HepG2 (cell line): ENCODE measurements around the gene GDI1. TPM values are rescaled to one million over a fixed set of nuclear protein-coding genes. Genes with fewer than 3 reads are reported as not detected.

ENCODE experiments used
- ATAC-seq: fragments of 200-7000 bp; cut with Tn5 transposase; 3 replicates; pipeline ENCODE4 v1.9.1; 2020; ENCODE audit warnings: mild to moderate bottlenecking, moderate library complexity
- BruUV-seq: library from RNA; stranded (reverse); fragments of 400-500 nt; replicated peaks from 2 replicates; lab custom pipeline; 2021; lab: Mats Ljungman, UMichigan
- CTCF ChIA-PET: fragments of 300-600 bp; formaldehyde crosslinking; extraction: SDS; loops from one replicate; lab custom pipeline; 2021; ENCODE audit warnings: low total read pairs, inconsistent platforms, low intra/inter-chr PET ratio; lab: Yijun Ruan, JAX
- POLR2A ChIA-PET: fragments of 350-600 bp; sonication (Branson Sonifier 250); formaldehyde crosslinking; loops from one replicate; lab custom pipeline; 2020; ENCODE audit warnings: antibody characterized with exemption, inconsistent platforms; lab: Yijun Ruan, JAX
- DNase-seq: peaks from one replicate; pipeline ENCODE4 v3.0.0-alpha.2; 2015; ENCODE audit warnings: low spot score
- FAIRE-seq: peaks from 3 replicates; lab custom pipeline; 2011; peaks lifted over from hg19 to GRCh38; lab: Jason Lieb, UNC
- H2AFZ ChIP-seq: one replicate; pipeline ENCODE4 v1.6.1; 2011; ENCODE audit warnings: low read length, inconsistent platforms
- H3K27ac ChIP-seq: fragments of 300-600 bp; 3 replicates; pipeline ENCODE4 v1.8.0; 2011; ENCODE audit warnings: mixed run types, mild to moderate bottlenecking, mixed read lengths, low read length, inconsistent platforms; ENCODE audit not compliant: insufficient read depth; ENCODE audit errors: extremely low read length
- H3K27me3 ChIP-seq, 2 experiments: fragments of 200-600 bp in 1 of 2; 2 replicates in 1 of 2; 3 replicates in 1 of 2; pipeline versions ENCODE4 v1.6.0 to v1.8.0; 2011; ENCODE audit warnings: low read length in 2 of 2, mild to moderate bottlenecking in 2 of 2, moderate library complexity in 2 of 2, inconsistent platforms in 1 of 2; ENCODE audit not compliant: insufficient read depth in 2 of 2, control insufficient read depth in 1 of 2
- H3K36me3 ChIP-seq, 2 experiments: fragments of 200-600 bp in 1 of 2; replicated peaks in 1 of 2; 2 replicates in 1 of 2; 3 replicates in 1 of 2; pipeline versions ENCODE4 v1.5.1 to v1.8.0; 2011; ENCODE audit warnings: low read length in 2 of 2, inconsistent platforms in 1 of 2; ENCODE audit not compliant: insufficient read depth in 2 of 2, control insufficient read depth in 1 of 2
- H3K4me1 ChIP-seq: 2 replicates; pipeline ENCODE4 v1.5.1; 2012; ENCODE audit warnings: low read length, inconsistent platforms; ENCODE audit not compliant: insufficient read depth
- H3K4me2 ChIP-seq: 2 replicates; pipeline ENCODE4 v1.6.0; 2011; ENCODE audit warnings: low read depth, low read length, inconsistent platforms
- H3K4me3 ChIP-seq, 3 experiments: fragments of 200-600 bp in 1 of 3; sonication (generic), shearing (Covaris generic) in 1 of 3; replicated peaks in 1 of 3; 2 replicates each; pipeline ENCODE4 v1.5.1; 2011 to 2016; ENCODE audit warnings: low read length in 3 of 3, inconsistent platforms in 2 of 3, low read depth in 2 of 3, mild to moderate bottlenecking in 2 of 3, control low read depth in 1 of 3, mixed read lengths in 1 of 3; ENCODE audit not compliant: insufficient read depth in 1 of 3
- H3K79me2 ChIP-seq: one replicate; pipeline ENCODE4 v1.6.1; 2011; ENCODE audit warnings: low read length, inconsistent platforms; ENCODE audit not compliant: insufficient read depth
- H3K9ac ChIP-seq: 2 replicates; pipeline ENCODE4 v1.6.0; 2011; ENCODE audit warnings: mild to moderate bottlenecking, low read depth, low read length, inconsistent platforms; ENCODE audit not compliant: insufficient read depth
- H3K9me3 ChIP-seq: 2 replicates; pipeline ENCODE4 v1.5.1; 2012; ENCODE audit warnings: mild to moderate bottlenecking, low read length
- H4K20me1 ChIP-seq: 2 replicates; pipeline ENCODE4 v1.6.0; 2011; ENCODE audit warnings: inconsistent platforms, mild to moderate bottlenecking, low read length, moderate library complexity; ENCODE audit not compliant: insufficient read depth
- CBX2 ChIP-seq, 2 experiments: fragments of 200-600 bp in 1 of 2; sonication (generic); formaldehyde crosslinking in 1 of 2; IDR thresholded peaks; 2 replicates each; pipeline versions ENCODE4 v1.7.0 to v1.8.1; 2018 to 2022; ENCODE audit warnings: low read depth in 2 of 2, low read length in 1 of 2, mild to moderate bottlenecking in 1 of 2, missing genetic modification reagents in 1 of 2
- FOXA3 ChIP-seq: IDR thresholded peaks from 2 replicates; pipeline ENCODE4 v1.6.1; 2016; ENCODE audit warnings: missing genetic modification reagents, missing compliant biosample characterization
- FOXK1 ChIP-seq: sonication (generic); formaldehyde crosslinking; IDR thresholded peaks from 2 replicates; pipeline ENCODE4 v1.4.0; 2020; ENCODE audit warnings: low read depth, missing genetic modification reagents, borderline replicate concordance
- TBX2 ChIP-seq: sonication (generic); formaldehyde crosslinking; IDR thresholded peaks from 2 replicates; pipeline ENCODE4 v1.5.0; 2020; ENCODE audit warnings: missing genetic modification reagents, mild to moderate bottlenecking, borderline replicate concordance
- TCF12 ChIP-seq, 2 experiments: fragments of 450-650 bp in 1 of 2; sonication (generic) in 1 of 2; formaldehyde crosslinking in 1 of 2; IDR thresholded peaks; 2 replicates each; pipeline versions ENCODE4 v1.6.1 to v1.8.0; 2017 to 2022; ENCODE audit warnings: antibody characterized with exemption in 1 of 2, mild to moderate bottlenecking in 1 of 2, missing genetic modification reagents in 1 of 2, moderate library complexity in 1 of 2
- ZBTB21 ChIP-seq: sonication (generic); formaldehyde crosslinking; IDR thresholded peaks from 2 replicates; pipeline ENCODE4 v1.4.0; 2020; ENCODE audit warnings: missing genetic modification reagents
- ZC3H13 ChIP-seq: sonication (generic); formaldehyde crosslinking; IDR thresholded peaks from 2 replicates; pipeline ENCODE4 v1.8.1; 2023; ENCODE audit warnings: mild to moderate bottlenecking, missing genetic modification reagents, moderate library complexity
- ZNF549 ChIP-seq: sonication (generic); formaldehyde crosslinking; IDR thresholded peaks from 2 replicates; pipeline ENCODE4 v1.5.0; 2020; ENCODE audit warnings: missing genetic modification reagents
- ZNF550 ChIP-seq: sonication (generic); formaldehyde crosslinking; IDR thresholded peaks from 2 replicates; pipeline ENCODE4 v1.4.0; 2020; ENCODE audit warnings: mild to moderate bottlenecking, missing genetic modification reagents, borderline replicate concordance
- ZNF709 ChIP-seq: sonication (generic); formaldehyde crosslinking; IDR thresholded peaks from 2 replicates; pipeline ENCODE4 v1.5.0; 2020; ENCODE audit warnings: mild to moderate bottlenecking, missing genetic modification reagents
- ZSCAN31 ChIP-seq: sonication (generic); formaldehyde crosslinking; IDR thresholded peaks from 2 replicates; pipeline ENCODE4 v1.5.0; 2020; ENCODE audit warnings: low read depth, mild to moderate bottlenecking, missing genetic modification reagents
- WGBS: methylation state at CpG from one replicate; pipeline ENCODE4 v1.1.6; 2017; ENCODE audit warnings: low lambda C conversion rate; 5-methylcytosine and 5-hydroxymethylcytosine counted together
- in situ Hi-C: cut with HindIII; loops from 2 replicates; pipeline ENCODE4 v1.10.0; 2017; ENCODE audit warnings: low pct_unique_long_range_greater_than_20kb; ENCODE audit not compliant: extremely low pct_ligation_motif_present
- intact Hi-C: fragments of 100-400 bp; cut with micrococcal nuclease; formaldehyde crosslinking; loops from one replicate; pipeline ENCODE4 v1.10.0; 2022; ENCODE audit not compliant: unreplicated experiment
- polyA plus RNA-seq, 8 experiments: library from polyadenylated mRNA; depleted of rRNA in 3 of 8; stranded (reverse) in 7 of 8; unstranded in 1 of 8; fragments of >200 nt; fragmentation: Illumina TruSeq in 4 of 8; extraction: Trizol in 4 of 8; gene quantifications; 2 replicates each; pipeline versions ENCODE4 v1.2.1 to v1.2.3, GENCODE V29; 2011 to 2016; ENCODE audit warnings: low read depth in 4 of 8, missing spikeins in 1 of 8, mixed read lengths in 1 of 8; ENCODE audit not compliant: insufficient read depth in 1 of 8
- total RNA-seq, 5 experiments: library from RNA; depleted of rRNA; stranded (reverse); fragments of >200 nt; fragmentation: Illumina TruSeq; extraction: Trizol; gene quantifications; 2 replicates each; pipeline ENCODE4 v1.2.3, GENCODE V29; 2016; ENCODE audit warnings: low read depth in 1 of 5
- TF ChIP-seq, protein P1 (sequence below): sonication (generic); formaldehyde crosslinking; IDR thresholded peaks from 2 replicates; pipeline ENCODE4 v1.8.0; 2022; ENCODE audit warnings: mild to moderate bottlenecking, missing genetic modification reagents
- TF ChIP-seq, protein P2 (sequence below): sonication (generic); formaldehyde crosslinking; IDR thresholded peaks from 2 replicates; pipeline ENCODE4 v1.5.1; 2020; ENCODE audit warnings: mild to moderate bottlenecking, moderate library complexity, missing genetic modification reagents

Gene GDI1
- total and polyA plus RNA-seq, 2 of the 13 experiments (the other 11 are each of a cell fraction or from before 2014, with no cell fraction given), result 17.4 to 105 TPM

- no peak overlapping the region for H2AFZ ChIP-seq
- peak; percentile 24 for ATAC-seq
- peaks cover 2% of the 10 kb centered on the region for H3K79me2 ChIP-seq
- no peak overlapping the region for H3K27ac ChIP-seq
- H3K4me1 ChIP-seq, result peaks cover 11% of the 10 kb centered on the region
- POLR2A ChIA-PET, result interaction anchor here (1.3 to 1.6 kb wide), 3 partner anchors 17 to 82 kb away, joined by 3 to 6 read pairs (median 4); partner anchors contain the start of genes ATP6AP1 and SLC10A3
- in situ Hi-C loops, result no loop called here
- intact Hi-C loops, result no loop called here
- FAIRE-seq, result no peak
- H3K4me2 ChIP-seq, result peak overlapping the region; percentile 71
- no peak for DNase-seq
- TF ChIP-seq ZC3H13 (CRISPR knock-in tag) (0 out of 2 replicates have a peak, but pooled peaks have one; percentile 45), TCF12 (IDR thresholded peaks at IDR 0.05) (no peak), TCF12 (CRISPR knock-in tag; IDR thresholded peaks at IDR 0.05) (no peak)
- TF ChIP-seq, all 625 proteins: peak for 1
- CTCF ChIA-PET, result no interaction called here
- Histone ChIP-seq H3K4me3 (peak overlapping the region; percentile 40 to 75 (median 65)), H3K27me3 (no peaks in the 10 kb centered on the region), H3K36me3 (peaks cover 0 to 2% of the 10 kb centered on the region in 2 experiments; a peak in 2 of 5 replicates), H3K9ac (peak overlapping the region; percentile 78), H3K9me3 (no peaks in the 10 kb centered on the region), H4K20me1 (no peaks in the 10 kb centered on the region)
- no TSS peak for BruUV-seq
- WGBS, result 0% methylated on average over 1 of the region's 13 CpGs
Observed at GRCh38 chrX:154444755-154445246, 7.8 kb downstream of the GDI1 start.

DNA sequence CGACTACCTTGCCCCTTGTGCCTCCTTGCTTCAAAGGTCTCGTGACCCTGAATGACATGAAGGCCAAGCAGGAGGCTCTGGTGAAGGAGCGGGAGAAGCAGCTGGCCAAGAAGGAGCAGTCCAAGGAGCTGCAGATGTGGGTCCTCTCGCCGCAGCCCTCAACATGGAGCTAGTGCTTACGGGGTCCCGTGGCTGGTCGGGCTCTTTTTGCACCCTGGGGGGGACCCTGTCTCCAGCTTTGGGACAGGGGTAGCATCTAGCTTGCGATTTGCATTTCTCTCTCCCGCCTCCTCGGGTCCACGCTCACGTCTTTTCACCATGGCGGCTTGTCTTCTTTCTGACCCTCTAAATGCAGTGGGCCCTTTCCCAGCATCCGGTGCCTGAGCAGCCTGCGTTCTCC lies 8.8 kb downstream of the GDI1 start:
- no peaks in the 10 kb centered on the region for H4K20me1 ChIP-seq
- no peak overlapping the region for H2AFZ ChIP-seq
- TF ChIP-seq, protein P1, sequence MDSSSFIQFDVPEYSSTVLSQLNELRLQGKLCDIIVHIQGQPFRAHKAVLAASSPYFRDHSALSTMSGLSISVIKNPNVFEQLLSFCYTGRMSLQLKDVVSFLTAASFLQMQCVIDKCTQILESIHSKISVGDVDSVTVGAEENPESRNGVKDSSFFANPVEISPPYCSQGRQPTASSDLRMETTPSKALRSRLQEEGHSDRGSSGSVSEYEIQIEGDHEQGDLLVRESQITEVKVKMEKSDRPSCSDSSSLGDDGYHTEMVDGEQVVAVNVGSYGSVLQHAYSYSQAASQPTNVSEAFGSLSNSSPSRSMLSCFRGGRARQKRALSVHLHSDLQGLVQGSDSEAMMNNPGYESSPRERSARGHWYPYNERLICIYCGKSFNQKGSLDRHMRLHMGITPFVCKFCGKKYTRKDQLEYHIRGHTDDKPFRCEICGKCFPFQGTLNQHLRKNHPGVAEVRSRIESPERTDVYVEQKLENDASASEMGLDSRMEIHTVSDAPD (CRISPR knock-in tag), result no peak
- no peak for TF ChIP-seq FOXA3
- no peak for TF ChIP-seq ZSCAN31 (CRISPR knock-in tag)
- TF ChIP-seq ZBTB21 (CRISPR knock-in tag), result no peak
- no peak for TF ChIP-seq ZNF709 (CRISPR knock-in tag)
- no peak for TF ChIP-seq FOXK1 (CRISPR knock-in tag)
- TF ChIP-seq ZNF550 (CRISPR knock-in tag), result no peak
- TF ChIP-seq, protein P2, sequence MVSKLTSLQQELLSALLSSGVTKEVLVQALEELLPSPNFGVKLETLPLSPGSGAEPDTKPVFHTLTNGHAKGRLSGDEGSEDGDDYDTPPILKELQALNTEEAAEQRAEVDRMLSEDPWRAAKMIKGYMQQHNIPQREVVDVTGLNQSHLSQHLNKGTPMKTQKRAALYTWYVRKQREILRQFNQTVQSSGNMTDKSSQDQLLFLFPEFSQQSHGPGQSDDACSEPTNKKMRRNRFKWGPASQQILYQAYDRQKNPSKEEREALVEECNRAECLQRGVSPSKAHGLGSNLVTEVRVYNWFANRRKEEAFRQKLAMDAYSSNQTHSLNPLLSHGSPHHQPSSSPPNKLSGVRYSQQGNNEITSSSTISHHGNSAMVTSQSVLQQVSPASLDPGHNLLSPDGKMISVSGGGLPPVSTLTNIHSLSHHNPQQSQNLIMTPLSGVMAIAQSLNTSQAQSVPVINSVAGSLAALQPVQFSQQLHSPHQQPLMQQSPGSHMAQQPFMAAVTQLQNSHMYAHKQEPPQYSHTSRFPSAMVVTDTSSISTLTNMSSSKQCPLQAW (CRISPR knock-in tag), result no peak
- TF ChIP-seq TBX2 (CRISPR knock-in tag), result no peak
- no peak for TF ChIP-seq CBX2 (IDR thresholded peaks at IDR 0.05; ENCODE audit: low read depth, low read length)
- no peak for TF ChIP-seq CBX2 (CRISPR knock-in tag; IDR thresholded peaks at IDR 0.05; ENCODE audit: low read depth)
- no peak for TF ChIP-seq ZNF549
- BruUV-seq, result no TSS peak
- H3K4me2 ChIP-seq, result no peak overlapping the region
- WGBS, result 97% methylated on average over 6 of the region's 16 CpGs
- H3K79me2 ChIP-seq, result peaks cover 2% of the 10 kb centered on the region
- H3K36me3 ChIP-seq, result peaks cover 0 to 2% of the 10 kb centered on the region in 2 experiments; a peak in 2 of 5 replicates
- POLR2A ChIA-PET, result interaction anchor here (1.3 kb wide), 2 partner anchors 45 to 81 kb away, joined by 3 to 4 read pairs; partner anchors contain the start of gene SLC10A3
- H3K9ac ChIP-seq, result no peak overlapping the region
- no peak for DNase-seq
- no peaks in the 10 kb centered on the region for H3K27me3 ChIP-seq
- no peaks in the 10 kb centered on the region for H3K9me3 ChIP-seq
- peaks cover 11% of the 10 kb centered on the region for H3K4me1 ChIP-seq
- H3K4me3 ChIP-seq, result no peak overlapping the region
- no peak for FAIRE-seq
- intact Hi-C loops (no loop called here), in situ Hi-C loops (no loop called here)
- no peak overlapping the region for H3K27ac ChIP-seq
- no peak for ATAC-seq
- CTCF ChIA-PET, result no interaction called here
